ENCODE results near the gene LBX2.

DNA sequence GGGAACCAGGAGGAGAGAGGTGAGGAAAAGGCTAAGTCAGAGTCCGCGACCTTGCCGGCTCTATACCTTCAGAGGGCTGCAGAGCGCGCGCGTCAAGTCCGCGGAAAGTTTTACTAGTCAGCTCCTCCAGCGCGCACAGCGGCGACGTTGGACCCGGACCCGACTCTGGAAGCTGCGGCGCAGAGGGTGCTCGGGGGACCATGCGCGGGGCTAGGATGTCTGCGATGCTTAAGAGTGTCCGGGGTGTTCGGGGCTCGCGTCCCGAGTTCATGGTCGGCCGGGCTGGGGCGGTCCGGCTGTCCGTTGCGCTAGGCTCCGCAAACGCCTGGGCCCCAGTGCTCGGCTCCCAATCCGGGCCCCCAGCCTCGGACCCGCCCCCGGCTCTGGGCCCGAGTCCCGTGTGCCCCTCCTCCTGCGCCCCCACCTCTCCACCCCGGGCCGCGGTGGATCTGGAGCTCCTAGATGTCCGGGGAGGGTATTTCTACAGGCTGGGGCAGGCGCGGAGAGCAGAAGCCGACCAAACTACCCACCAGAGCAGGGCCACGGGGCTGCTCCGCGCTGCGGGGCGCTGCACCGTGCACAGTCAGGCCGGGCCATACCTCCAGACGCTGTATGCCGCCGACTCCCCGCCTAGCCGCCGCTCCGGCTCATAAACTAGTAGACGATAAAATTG, at the start of gene LBX2:
- TF ChIP-seq POLR2A (IDR thresholded peaks at IDR 0.05) (no peak), CTCF (IDR thresholded peaks at IDR 0.05 in 4 of 5, conservative IDR thresholded peaks at IDR 0.05 in 1 of 5) (no peak)
